HG03175 (cell line): ENCODE data around the gene VTI1A.

ENCODE experiments used
- ATAC-seq: cut with Tn5 transposase; IDR thresholded peaks from one replicate; pipeline ENCODE4 v1.9.1; 2021; ENCODE audit warnings: mild to moderate bottlenecking, moderate library complexity; ENCODE audit not compliant: unreplicated experiment

VTI1A gene

GRCh38 chr10:112628951-112629609 is 182.1 kb downstream of the VTI1A start:
- ATAC-seq = no peak

GRCh38 chr10:112631501-112632400 is 184.7 kb downstream of the VTI1A start:
- no peak for ATAC-seq

GRCh38 chr10:112634096-112634830 is 187.2 kb downstream of the VTI1A start:
- ATAC-seq = no peak

- no peak for ATAC-seq
Measured at GRCh38 chr10:112637901-112638300, 190.9 kb downstream of the VTI1A start.

GRCh38 chr10:112639298-112639697 is 192.3 kb downstream of the VTI1A start:
- ATAC-seq = no peak

- no peak for ATAC-seq
Measured at GRCh38 chr10:112640638-112641037, 193.6 kb downstream of the VTI1A start.

GRCh38 chr10:112643600-112644264 is 196.7 kb downstream of the VTI1A start:
- ATAC-seq = no peak

GRCh38 chr10:112644265-112644645 is 197.2 kb downstream of the VTI1A start:
- ATAC-seq = no peak

GRCh38 chr10:112649006-112649821 is 202.2 kb downstream of the VTI1A start:
- no peak for ATAC-seq

- no peak for ATAC-seq
Measured at GRCh38 chr10:112649822-112650152, 202.8 kb downstream of the VTI1A start.

GRCh38 chr10:112650588-112651030 is 203.6 kb downstream of the VTI1A start:
- ATAC-seq = no peak

GRCh38 chr10:112653215-112653614 is 206.2 kb downstream of the VTI1A start:
- no peak for ATAC-seq

- no peak for ATAC-seq
Measured at GRCh38 chr10:112653851-112654250, 206.8 kb downstream of the VTI1A start.

GRCh38 chr10:112654794-112655193 is 207.8 kb downstream of the VTI1A start:
- ATAC-seq = no peak

GRCh38 chr10:112655722-112656121 is 208.7 kb downstream of the VTI1A start:
- ATAC-seq = no peak

GRCh38 chr10:112658465-112658864 is 211.4 kb downstream of the VTI1A start:
- no peak for ATAC-seq

- no peak for ATAC-seq
Measured at GRCh38 chr10:112658900-112659638, 212.1 kb downstream of the VTI1A start.

- ATAC-seq = no peak
Measured at GRCh38 chr10:112663234-112664125, 216.5 kb downstream of the VTI1A start.

- no peak for ATAC-seq
Measured at GRCh38 chr10:112666094-112666493, 219.1 kb downstream of the VTI1A start.
